Dedifferentiated amniotic fluid mesenchymal stem cell (primary cell): ENCODE measurements around the gene MBD2.

Experiments
- DNase-seq: peaks from one replicate; pipeline ENCODE4 v3.0.0-alpha.2; 2016; ENCODE audit errors: extremely low spot score

The MBD2 gene

DNA sequence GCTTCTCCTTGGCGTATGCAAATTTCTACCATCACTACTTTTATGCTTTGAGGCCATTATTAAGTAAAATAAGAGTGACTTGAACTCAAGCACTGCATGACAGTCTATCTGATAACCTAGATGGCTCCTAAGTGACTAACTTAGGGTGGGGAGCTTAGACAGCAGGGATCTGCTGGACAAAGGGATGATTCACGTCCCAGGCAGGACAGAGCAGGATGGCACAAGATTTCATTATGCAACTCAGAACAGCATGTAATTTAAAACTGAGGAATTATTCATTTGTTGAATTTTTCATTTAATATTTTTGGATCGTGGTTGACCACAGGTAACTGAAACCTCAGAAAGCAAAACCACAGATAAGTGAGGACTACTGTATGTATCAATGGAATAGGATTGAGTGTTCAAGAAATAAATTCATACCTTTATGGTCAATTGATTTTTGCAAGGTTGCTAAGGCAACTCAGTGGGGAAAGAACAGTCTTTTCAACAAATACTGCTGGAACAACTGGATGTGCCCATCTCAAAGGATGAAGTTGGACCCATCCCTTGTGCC, 115.3 kb downstream of the MBD2 start:
- DNase-seq = no peak

DNA sequence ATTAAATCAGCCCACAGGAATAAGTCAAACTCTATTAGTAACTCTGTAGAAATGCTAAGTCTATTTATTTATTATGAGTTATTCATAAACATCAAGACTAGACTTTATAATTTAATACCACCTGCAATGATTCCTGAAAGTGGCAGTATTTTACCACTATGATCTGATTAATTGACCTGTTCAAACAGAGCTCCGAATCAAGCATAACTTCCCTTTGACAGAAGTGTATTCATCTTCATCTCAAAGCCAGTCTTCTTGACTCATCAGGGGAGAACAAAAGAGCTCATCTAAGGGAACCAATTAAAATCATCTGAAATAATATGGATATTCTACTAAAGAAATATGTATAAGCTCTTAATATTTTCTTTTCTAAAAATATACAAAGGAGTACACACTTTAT, 122.3 kb downstream of the MBD2 start:
- no peak for DNase-seq
